Measurements from ENCODE around the gene MARCO.
"Not testable (repeated sequence)": the region's sequence is repeated elsewhere in the genome, so short reads cannot be mapped to it uniquely, and the experiment has no call there.

Gene MARCO

GRCh38 chr2:119009110-119009509 is 67.1 kb downstream of the MARCO start:
- no peak for DNase-seq

GRCh38 chr2:119010336-119010735 is 68.3 kb downstream of the MARCO start:
- no peak for DNase-seq

DNA sequence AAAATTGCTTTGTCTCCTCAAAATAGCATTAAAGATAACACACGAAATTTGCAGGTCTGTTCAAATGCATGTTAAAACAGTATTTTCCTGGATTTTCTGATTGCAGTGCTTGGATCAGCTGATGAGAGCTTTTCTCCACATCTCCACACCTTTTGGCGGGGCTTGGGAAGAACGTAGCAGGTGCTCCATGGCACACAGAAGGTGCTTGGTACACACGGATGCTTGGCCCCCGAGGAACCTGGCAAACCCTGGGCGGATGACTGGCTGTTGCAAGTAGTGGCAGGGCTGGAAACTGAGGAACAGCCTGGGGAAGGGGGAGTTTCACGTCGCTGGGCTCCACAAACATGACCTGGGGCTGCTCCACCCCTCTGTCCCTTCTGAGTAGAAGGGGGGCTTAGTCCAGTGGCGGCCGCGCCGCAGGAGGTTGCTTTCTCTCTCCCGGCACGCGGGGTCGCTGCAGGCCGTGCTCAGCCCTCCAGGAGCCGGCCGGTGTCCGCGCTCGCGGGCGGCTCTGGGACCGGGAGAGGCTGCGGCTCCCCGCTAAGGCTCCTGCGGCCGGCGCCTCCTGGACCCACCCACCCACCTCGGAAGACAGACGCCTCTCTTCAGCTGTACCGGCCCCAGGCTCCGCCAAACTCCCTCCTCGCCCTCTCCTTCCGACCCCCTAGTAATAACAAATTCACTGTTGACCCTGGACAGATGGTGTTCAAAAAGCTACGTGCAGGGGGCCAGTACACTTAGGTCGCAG is 69.3 kb downstream of the MARCO start:
- peak in 1 of 2 experiments; percentile 24 for DNase-seq

GRCh38 chr2:119011910-119012209 is 69.9 kb downstream of the MARCO start:
- no peak for DNase-seq

DNA sequence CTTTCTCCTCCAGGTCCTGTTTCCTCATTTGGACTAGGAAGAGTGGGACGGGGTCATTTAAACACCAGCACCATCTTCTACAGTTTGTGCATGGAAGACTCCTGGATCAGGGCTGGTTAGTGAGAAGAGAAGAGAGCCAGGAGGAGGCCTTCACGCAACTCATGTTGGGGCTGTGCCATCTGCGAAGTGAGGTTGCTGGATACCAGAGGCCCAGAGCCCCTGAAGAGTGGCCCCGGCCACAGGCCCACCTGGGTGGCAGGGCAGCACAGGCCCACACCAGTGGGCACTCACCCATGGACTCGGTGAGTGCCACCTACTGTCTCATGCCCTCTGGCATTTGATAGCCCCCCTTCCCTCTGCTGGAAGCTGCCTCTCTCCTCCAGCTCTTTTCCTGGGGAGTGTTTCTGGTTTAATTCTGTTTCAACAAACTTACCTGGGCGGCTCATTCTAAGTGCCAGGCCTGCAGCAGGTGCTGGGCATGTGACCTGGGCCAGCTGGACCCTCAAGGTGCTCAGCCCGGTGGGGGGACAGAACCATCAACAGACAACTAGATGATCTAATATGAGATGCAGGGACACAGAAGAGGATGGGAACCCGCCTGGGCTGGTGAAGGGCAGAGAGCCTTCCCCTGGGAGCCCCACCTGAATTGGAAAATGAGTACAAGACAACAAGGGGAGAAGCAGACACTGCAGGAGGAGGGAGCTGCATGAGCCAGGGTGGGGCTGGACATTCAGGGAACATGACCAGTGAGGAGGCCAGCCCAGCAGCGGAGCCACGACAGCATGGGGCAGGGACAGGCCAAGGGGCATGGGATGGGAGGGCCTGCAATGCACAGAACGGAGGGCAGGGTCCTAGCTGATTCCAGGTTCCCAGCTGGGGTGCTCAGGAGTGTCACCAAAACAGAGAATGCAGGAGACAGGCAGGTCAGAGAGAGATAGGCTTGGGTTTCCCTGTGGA is 70.6 kb downstream of the MARCO start:
- no peak for DNase-seq

DNA sequence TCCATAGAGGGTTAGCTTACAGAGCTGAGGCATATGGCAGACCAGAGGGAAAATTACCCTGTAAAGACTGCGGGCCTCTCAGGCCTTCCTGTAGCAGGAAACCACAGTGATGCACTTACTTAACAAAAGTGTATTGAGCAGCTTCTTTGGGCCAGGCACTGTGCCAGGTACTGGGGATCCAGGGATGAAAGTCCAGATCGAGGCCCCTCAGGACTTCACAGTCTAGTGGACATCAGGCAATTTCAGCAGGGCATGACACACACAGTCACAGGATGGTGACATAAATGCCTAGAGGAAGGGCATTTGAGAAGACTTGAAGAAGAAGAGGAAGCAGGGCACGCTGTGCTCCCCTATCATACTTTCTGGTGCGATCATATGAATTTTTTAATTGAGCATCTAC is 71.7 kb downstream of the MARCO start:
- no peak for DNase-seq

- DNase-seq, result no peak
Observed at GRCh38 chr2:119015845-119016244, 73.9 kb downstream of the MARCO start.

GRCh38 chr2:119019521-119019920 is 77.5 kb downstream of the MARCO start:
- DNase-seq, result no peak

DNA sequence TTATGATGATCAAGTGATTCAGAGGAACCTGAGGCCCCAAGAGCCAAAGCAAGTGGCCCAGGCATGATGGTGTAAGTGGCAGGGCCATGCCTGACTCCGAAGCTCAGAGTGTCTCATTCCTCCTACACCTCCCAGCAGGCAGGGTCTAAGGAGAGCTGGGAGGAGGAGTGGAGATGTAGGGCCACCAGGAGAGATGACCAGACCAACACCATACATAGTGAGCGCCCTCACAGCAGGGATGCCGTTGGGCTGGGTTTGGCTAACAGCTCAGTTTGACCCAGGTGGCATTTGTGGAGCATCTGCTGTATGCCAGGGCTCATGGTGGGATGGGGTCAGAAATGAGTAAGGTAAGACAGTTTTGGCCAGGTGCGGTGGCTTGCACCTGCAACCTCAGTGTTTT is 80.7 kb downstream of the MARCO start:
- no peak for DNase-seq

DNA sequence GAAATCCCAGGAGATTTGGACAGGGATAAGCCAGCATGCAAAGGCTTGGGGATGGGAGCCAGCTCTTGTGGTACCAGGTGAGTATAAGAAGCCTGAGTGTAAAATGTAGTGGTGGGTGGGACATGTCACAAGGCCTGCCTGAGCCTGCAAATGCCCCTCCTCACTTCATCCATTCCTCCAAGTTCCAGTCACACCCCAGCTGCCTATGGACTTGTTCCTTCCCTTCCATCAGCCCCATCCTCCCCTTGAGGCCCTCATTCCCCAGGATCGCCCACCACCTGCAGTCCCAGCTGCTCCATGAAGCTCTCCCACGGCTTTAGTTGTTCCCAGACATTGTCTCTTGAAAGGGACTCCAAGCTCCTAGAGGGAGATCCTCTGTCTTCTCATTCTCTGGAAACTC is 81.5 kb downstream of the MARCO start:
- DNase-seq, result no peak

DNA sequence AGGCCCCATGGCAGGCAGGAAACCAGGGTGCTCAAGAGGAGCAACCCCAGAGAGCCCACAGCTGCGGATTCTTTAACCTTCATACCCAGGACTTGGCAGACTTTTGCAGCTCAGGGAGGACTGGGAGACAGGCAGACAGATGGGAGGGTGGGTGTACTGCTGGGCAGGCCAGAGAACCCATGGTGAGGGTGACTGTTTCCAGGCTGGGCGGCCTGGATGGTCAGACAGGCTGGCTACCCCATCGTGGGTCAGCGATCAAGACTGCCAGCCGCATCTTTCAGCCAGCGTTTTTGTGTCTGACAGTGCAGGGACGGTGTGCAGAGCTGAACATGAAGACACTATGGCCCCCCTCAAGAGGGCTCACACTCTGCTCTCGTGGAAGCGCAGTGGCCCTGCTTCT is 82.2 kb downstream of the MARCO start:
- no peak for DNase-seq

DNA sequence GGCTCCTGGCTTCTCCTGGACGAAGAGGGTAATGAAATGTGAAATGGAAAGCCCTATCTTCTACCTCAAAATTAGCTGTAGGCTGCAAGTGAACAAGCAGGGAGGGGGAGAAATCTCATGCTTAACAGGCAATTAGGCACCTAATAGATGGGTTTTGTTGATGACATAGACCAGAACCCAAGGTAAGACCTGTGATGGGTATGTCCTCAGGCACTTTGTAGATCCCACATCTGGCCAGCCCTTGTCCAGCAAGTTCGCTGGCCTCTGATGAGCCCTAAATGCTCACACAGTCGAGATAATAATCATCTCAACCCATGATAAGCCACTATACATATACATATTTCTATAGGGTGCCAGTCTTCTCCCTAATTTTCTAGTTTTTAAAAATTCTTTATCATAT is 82.6 kb downstream of the MARCO start:
- no peak for DNase-seq

- no peak for DNase-seq
Observed at GRCh38 chr2:119025013-119025412, 83.0 kb downstream of the MARCO start.

DNA sequence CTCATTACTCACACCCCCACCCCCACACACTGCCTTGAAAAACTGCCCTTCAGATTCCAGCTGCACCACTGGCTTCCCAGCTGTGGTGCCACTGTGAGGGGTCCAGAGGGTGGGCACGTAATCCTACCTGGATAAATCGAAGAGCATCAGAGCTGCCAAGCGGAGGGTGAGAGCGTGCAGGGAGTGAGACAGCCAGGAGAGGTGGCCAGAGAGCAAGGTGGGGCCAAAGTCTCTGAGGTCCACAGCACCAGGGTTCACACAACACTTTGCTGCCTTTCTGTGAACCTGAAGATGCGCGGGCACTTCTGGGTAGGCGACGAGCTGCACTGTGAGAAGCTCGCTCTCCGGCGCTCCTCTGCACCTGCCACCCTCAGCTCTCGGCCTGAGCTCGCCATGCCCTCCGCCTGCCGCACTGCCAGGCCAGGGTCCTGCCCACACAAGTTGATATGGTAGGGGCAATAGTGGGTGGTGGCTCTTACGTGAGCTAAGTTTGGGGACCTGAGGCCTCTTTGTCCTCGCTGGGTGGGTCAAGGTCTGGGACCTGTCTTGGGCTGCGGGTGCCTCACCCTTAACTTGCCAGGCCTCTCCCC is 83.9 kb downstream of the MARCO start:
- no peak for DNase-seq

GRCh38 chr2:119026890-119027289 is 84.9 kb downstream of the MARCO start:
- no peak for DNase-seq

GRCh38 chr2:119028327-119029174 is 86.6 kb downstream of the MARCO start:
- peak in 1 of 2 experiments; percentile 33 for DNase-seq

- DNase-seq, result no peak
Observed at GRCh38 chr2:119029297-119029696, 87.3 kb downstream of the MARCO start.

- DNase-seq, result not testable (repeated sequence)
Observed at GRCh38 chr2:119037922-119038321, 95.9 kb downstream of the MARCO start.

DNA sequence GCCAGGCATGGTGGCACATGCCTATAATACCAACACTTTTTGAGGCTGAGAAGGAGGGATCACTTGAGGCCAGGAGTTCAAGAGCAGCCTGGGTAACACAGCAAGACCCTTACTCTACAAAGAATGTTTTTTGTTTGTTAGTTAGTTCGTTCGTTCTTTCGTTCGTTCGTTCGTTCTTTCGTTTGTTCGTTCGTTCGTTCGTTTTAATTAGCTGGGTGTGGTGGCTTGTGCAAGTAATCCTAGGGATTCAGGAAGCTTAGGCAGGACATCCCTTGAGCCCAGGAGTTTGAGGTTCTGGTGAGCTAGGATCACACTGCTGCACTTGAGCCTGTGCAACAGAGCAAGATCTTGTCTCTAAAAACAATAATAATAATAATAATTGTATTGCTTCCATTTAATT is 98.7 kb downstream of the MARCO start:
- no peak for DNase-seq

All from NCI-H446 (cell line).